ENCODE results near the gene GALNT12. TPM values are rescaled to one million over a fixed set of nuclear protein-coding genes. Genes with fewer than 3 reads are reported as not detected.

GALNT12 gene
- total RNA-seq, 1 experiment from 2014 or later: 14.8 TPM

GRCh38 chr9:98804083-98804482 lies 3.4 kb upstream of the GALNT12 start:
- Histone ChIP-seq H4K20me1 (ENCODE audit: low read length) (no peaks in the 10 kb centered on the region), H3K36me3 (ENCODE audit: low read depth, low read length) (no peaks in the 10 kb centered on the region), H3K79me2 (ENCODE audit: low read length) (no peaks in the 10 kb centered on the region; the same call in 1 of the 2 replicates), H3K9me2 (replicated peaks; ENCODE audit: low read length) (no peaks in the 10 kb centered on the region), H3K9me3 (ENCODE audit: low read length) (no peaks in the 10 kb centered on the region), H3K4me3 (ENCODE audit: low read length) (no peak overlapping the region), H3K4me1 (ENCODE audit: insufficient read depth, low read length) (peaks cover 40% of the 10 kb centered on the region), H3K4me2 (ENCODE audit: low read length) (no peak overlapping the region), H2AFZ (ENCODE audit: low read length) (no peak overlapping the region), H3K27ac (ENCODE audit: low read length) (no peak overlapping the region), H3F3A (ENCODE audit: low read length, unreplicated experiment) (peaks cover 3% of the 10 kb centered on the region), H3K27me3 (ENCODE audit: low read length) (no peaks in the 10 kb centered on the region), H3K9ac (ENCODE audit: low read length) (no peak overlapping the region)
- no peak for ATAC-seq
- ChIA-PET POLR2A (ENCODE audit: unreplicated experiment) (interaction anchor here (0.7 kb wide), 1 partner anchor 102 kb away, joined by 8 read pairs; no protein-coding TSS in a partner anchor), CTCF (no interaction called here)
- no peak for TF ChIP-seq CTCF (conservative IDR thresholded peaks at IDR 0.05; ENCODE audit: low read depth, low read length)
- DNase-seq: no peak
- intact Hi-C loops (cut with micrococcal nuclease): no loop called here
- no TSS peak for BruUV-seq (replicated peaks)

- H4K20me1 ChIP-seq (ENCODE audit: low read length): no peaks in the 10 kb centered on the region
- H2AFZ ChIP-seq (ENCODE audit: low read length): no peak overlapping the region
- H3K27me3 ChIP-seq (ENCODE audit: low read length): no peaks in the 10 kb centered on the region
- ATAC-seq (no peak), DNase-seq (no peak)
- H3K4me3 ChIP-seq (ENCODE audit: low read length): no peak overlapping the region
- POLR2A ChIA-PET (ENCODE audit: unreplicated experiment): no interaction called here
- no peak overlapping the region for H3K9ac ChIP-seq (ENCODE audit: low read length)
- TF ChIP-seq CTCF (conservative IDR thresholded peaks at IDR 0.05; ENCODE audit: low read depth, low read length) (no peak), EZH2 (IDR thresholded peaks at IDR 0.05; ENCODE audit: low read length, unreplicated experiment) (no peak), EZH2phosphoT487 (IDR thresholded peaks at IDR 0.05; ENCODE audit: borderline replicate concordance, low read length) (no peak)
- H3K9me2 ChIP-seq (replicated peaks; ENCODE audit: low read length): no peaks in the 10 kb centered on the region
- no TSS peak for BruUV-seq (replicated peaks)
- H3K79me2 ChIP-seq (ENCODE audit: low read length): peaks cover 4% of the 10 kb centered on the region; the same call in 1 of the 2 replicates
- H3K9me3 ChIP-seq (ENCODE audit: low read length): no peaks in the 10 kb centered on the region
- intact Hi-C loops (cut with micrococcal nuclease): loop anchor here (1.0 to 2.0 kb wide), 2 partner anchors 43 to 193 kb away; no protein-coding TSS in a partner anchor
- H3K27ac ChIP-seq (ENCODE audit: low read length): no peak overlapping the region
- peaks cover 3% of the 10 kb centered on the region for H3F3A ChIP-seq (ENCODE audit: low read length, unreplicated experiment)
- peaks cover 56% of the 10 kb centered on the region for H3K4me1 ChIP-seq (ENCODE audit: insufficient read depth, low read length)
- H3K4me2 ChIP-seq (ENCODE audit: low read length): 0 out of 2 replicates have a peak overlapping the region, but pooled peaks have one; percentile 77
- CTCF ChIA-PET: interaction anchor here (0.5 to 2.0 kb wide), 6 partner anchors 17 to 1199 kb away, joined by 3 to 10 read pairs (median 4); no protein-coding TSS in a partner anchor
- H3K36me3 ChIP-seq (ENCODE audit: low read depth, low read length): no peaks in the 10 kb centered on the region
These were observed 1.8 kb upstream of the GALNT12 start for GRCh38 chr9:98805506-98806272.
